CD14-positive monocyte (primary cell): Measurements from ENCODE around the gene BSN. TPM values are rescaled to one million over a fixed set of nuclear protein-coding genes. Genes with fewer than 3 reads are reported as not detected.

ENCODE experiments used
- DNase-seq, 3 donors: peaks; one replicate each; pipeline ENCODE4 v3.0.0-alpha.2; 2011 to 2022
- H2AFZ ChIP-seq: 2 replicates; pipeline ENCODE4 v1.6.0; 2012; ENCODE audit warnings: mild to moderate bottlenecking, low read depth, low read length, inconsistent platforms; ENCODE audit not compliant: insufficient read depth, poor library complexity, severe bottlenecking
- H3K27ac ChIP-seq, 2 donors: 1 replicate in 1 of 2; 2 replicates in 1 of 2; pipeline ENCODE4 v1.5.1; 2012 to 2013; ENCODE audit warnings: low read length in 2 of 2, control low read depth in 1 of 2, inconsistent platforms in 1 of 2, low read depth in 1 of 2, mild to moderate bottlenecking in 1 of 2
- H3K27me3 ChIP-seq, 2 donors: one replicate each; pipeline versions ENCODE4 v1.6.0 to v1.6.1; 2011 to 2013; ENCODE audit warnings: low read length in 2 of 2; ENCODE audit not compliant: control insufficient read depth in 2 of 2, insufficient read depth in 2 of 2
- H3K36me3 ChIP-seq, 2 donors: replicated peaks in 1 of 2; 1 replicate in 1 of 2; 2 replicates in 1 of 2; pipeline versions ENCODE4 v1.5.1 to v1.6.1; 2012 to 2013; ENCODE audit warnings: low read length in 2 of 2, control low read depth in 1 of 2, inconsistent platforms in 1 of 2, mild to moderate bottlenecking in 1 of 2; ENCODE audit not compliant: insufficient read depth in 2 of 2, control insufficient read depth in 1 of 2
- H3K4me1 ChIP-seq, 2 donors: 1 replicate in 1 of 2; 2 replicates in 1 of 2; pipeline versions ENCODE4 v1.5.1 to v1.6.1; 2012 to 2013; ENCODE audit warnings: low read length in 2 of 2, control low read depth in 1 of 2, inconsistent platforms in 1 of 2, mild to moderate bottlenecking in 1 of 2, moderate library complexity in 1 of 2; ENCODE audit not compliant: insufficient read depth in 2 of 2, control insufficient read depth in 1 of 2
- H3K4me2 ChIP-seq: replicated peaks from 2 replicates; pipeline ENCODE3; 2012; ENCODE audit warnings: low read length, moderate library complexity, mild to moderate bottlenecking; ENCODE audit not compliant: poor library complexity, severe bottlenecking; ENCODE audit errors: extremely low read depth
- H3K4me3 ChIP-seq, 3 experiments: fragments of 200-600 bp in 1 of 3; sonication (generic) in 1 of 3; replicated peaks in 1 of 3; 1 replicate in 2 of 3; 2 replicates in 1 of 3; pipeline ENCODE4 v1.5.1; 2011 to 2013; ENCODE audit warnings: low read length in 3 of 3, mild to moderate bottlenecking in 3 of 3, control low read depth in 2 of 3, low read depth in 2 of 3, inconsistent platforms in 1 of 3, moderate library complexity in 1 of 3
- H3K79me2 ChIP-seq: 2 replicates; pipeline ENCODE4 v1.6.0; 2012; ENCODE audit warnings: mild to moderate bottlenecking, control low read depth, inconsistent platforms, low read length, moderate library complexity; ENCODE audit not compliant: insufficient read depth
- H3K9ac ChIP-seq: 2 replicates; pipeline ENCODE4 v1.6.0; 2017; ENCODE audit warnings: low read length, mild to moderate bottlenecking; ENCODE audit not compliant: insufficient read depth, poor library complexity, severe bottlenecking
- H3K9me3 ChIP-seq, 2 donors: replicated peaks in 1 of 2; 1 replicate in 1 of 2; 2 replicates in 1 of 2; pipeline versions ENCODE4 v1.5.1 to v1.6.1; 2012 to 2013; ENCODE audit warnings: low read length in 2 of 2, control low read depth in 1 of 2; ENCODE audit not compliant: control insufficient read depth in 1 of 2, insufficient read depth in 1 of 2
- H4K20me1 ChIP-seq: 2 replicates; pipeline ENCODE4 v1.6.0; 2012; ENCODE audit warnings: mild to moderate bottlenecking, low read length, control low read depth, moderate library complexity; ENCODE audit not compliant: insufficient read depth
- H3K27ac Mint-ChIP-seq, 7 donors: one replicate each; pipeline ENCODE4 v1.8.0; 2020; ENCODE audit warnings: mild to moderate bottlenecking in 7 of 7, mixed read lengths in 7 of 7, moderate library complexity in 6 of 7, inconsistent platforms in 2 of 7
- H3K27me3 Mint-ChIP-seq, 3 donors: one replicate each; pipeline ENCODE4 v1.8.0; 2021 to 2022; ENCODE audit warnings: low read depth in 3 of 3, mild to moderate bottlenecking in 3 of 3, mixed read lengths in 3 of 3, moderate library complexity in 3 of 3, inconsistent platforms in 1 of 3
- H3K36me3 Mint-ChIP-seq, 2 donors: one replicate each; pipeline ENCODE4 v1.8.0; 2020; ENCODE audit warnings: mixed read lengths in 2 of 2, inconsistent platforms in 1 of 2, mild to moderate bottlenecking in 1 of 2
- H3K4me1 Mint-ChIP-seq: one replicate; pipeline ENCODE4 v1.8.0; 2020; ENCODE audit warnings: mild to moderate bottlenecking, mixed read lengths
- H3K4me3 Mint-ChIP-seq, 2 donors: one replicate each; pipeline ENCODE4 v1.8.0; 2020; ENCODE audit warnings: mild to moderate bottlenecking in 2 of 2, mixed read lengths in 2 of 2, moderate library complexity in 1 of 2
- H3K9me3 Mint-ChIP-seq, 7 donors: one replicate each; pipeline ENCODE4 v1.8.0; 2020 to 2022; ENCODE audit warnings: mixed read lengths in 7 of 7, mild to moderate bottlenecking in 6 of 7, moderate library complexity in 6 of 7, inconsistent platforms in 2 of 7
- WGBS: methylation state at CpG from one replicate; pipeline ENCODE4 v1.1.5; 2013; ENCODE audit warnings: missing lambda C conversion rate; ENCODE audit not compliant: insufficient coverage; 5-methylcytosine and 5-hydroxymethylcytosine counted together
- intact Hi-C, 2 donors: fragments of 100-400 bp; cut with micrococcal nuclease; formaldehyde crosslinking; loops; one replicate each; pipeline versions ENCODE4 v1.15.0 to v1.15.1; 2023
- polyA plus RNA-seq, 3 donors: library from polyadenylated mRNA; depleted of rRNA in 1 of 3; unstranded in 2 of 3; stranded (reverse) in 1 of 3; fragments of 300-500 nt in 2 of 3; fragments of >200 nt in 1 of 3; fragmentation: Illumina TruSeq in 2 of 3; gene quantifications; 1 replicate in 2 of 3; 2 replicates in 1 of 3; pipeline ENCODE4 v1.2.3, GENCODE V29; 2012 to 2021
- TF ChIP-seq, protein P1 (sequence below): fragments of 200-600 bp; IDR thresholded peaks from one replicate; pipeline ENCODE4 v1.8.0; 2022; ENCODE audit warnings: antibody characterized with exemption, mild to moderate bottlenecking

Gene BSN
- polyA plus RNA-seq, 3 donors, result not detected

DNA sequence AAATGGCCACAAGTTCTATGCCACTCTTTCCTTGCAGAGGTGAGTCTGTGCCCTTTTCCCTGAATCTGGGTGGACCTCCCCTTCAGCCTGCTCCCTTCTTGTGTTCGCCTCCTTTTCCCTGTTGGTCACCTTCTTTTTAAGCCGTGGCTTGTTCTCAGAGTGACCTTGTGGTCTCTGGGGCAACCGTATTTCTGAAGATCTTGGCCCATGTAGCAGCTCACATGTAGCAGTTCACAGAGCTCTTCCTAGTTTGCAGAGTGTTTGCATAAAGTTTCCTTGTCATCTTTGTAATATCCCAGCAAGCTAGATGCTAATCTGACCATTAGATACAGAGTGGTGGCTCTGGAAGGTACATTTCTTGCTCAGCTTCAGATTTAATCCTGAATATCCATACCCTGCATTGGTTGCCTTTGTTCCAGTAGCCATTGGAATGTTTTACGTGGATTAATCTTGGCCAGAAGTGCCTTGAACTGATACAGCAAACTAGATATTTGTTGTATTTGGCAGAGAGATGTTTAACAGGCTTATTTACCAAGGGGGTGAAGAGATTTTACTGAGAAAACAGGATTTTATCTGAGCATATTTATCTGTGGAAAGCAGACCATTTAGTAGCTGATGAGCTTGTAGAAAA, 40.7 kb upstream of the BSN start:
- Histone ChIP-seq H3K9me3 (no peaks in the 10 kb centered on the region), H3K9ac (no peak overlapping the region), H3K79me2 (no peaks in the 10 kb centered on the region), H3K27me3 (no peaks in the 10 kb centered on the region), H4K20me1 (peaks cover 9% of the 10 kb centered on the region), H3K4me1 (no peaks in the 10 kb centered on the region), H3K4me2 (no peak overlapping the region), H3K36me3 (peaks cover 36 to 64% of the 10 kb centered on the region in 2 donors), H3K27ac (no peak overlapping the region), H2AFZ (no peak overlapping the region), H3K4me3 (no peak overlapping the region)
- WGBS, result 79% methylated on average over 3 of the region's 4 CpGs
- no peak for DNase-seq
- intact Hi-C loops, result no loop called here
- Mint-ChIP-seq H3K9me3 (no peaks in the 10 kb centered on the region), H3K4me1 (no peaks in the 10 kb centered on the region), H3K4me3 (no peak overlapping the region), H3K27ac (no peak overlapping the region), H3K36me3 (peaks cover 46 to 66% of the 10 kb centered on the region in 2 donors), H3K27me3 (no peaks in the 10 kb centered on the region)
- TF ChIP-seq, protein P1, sequence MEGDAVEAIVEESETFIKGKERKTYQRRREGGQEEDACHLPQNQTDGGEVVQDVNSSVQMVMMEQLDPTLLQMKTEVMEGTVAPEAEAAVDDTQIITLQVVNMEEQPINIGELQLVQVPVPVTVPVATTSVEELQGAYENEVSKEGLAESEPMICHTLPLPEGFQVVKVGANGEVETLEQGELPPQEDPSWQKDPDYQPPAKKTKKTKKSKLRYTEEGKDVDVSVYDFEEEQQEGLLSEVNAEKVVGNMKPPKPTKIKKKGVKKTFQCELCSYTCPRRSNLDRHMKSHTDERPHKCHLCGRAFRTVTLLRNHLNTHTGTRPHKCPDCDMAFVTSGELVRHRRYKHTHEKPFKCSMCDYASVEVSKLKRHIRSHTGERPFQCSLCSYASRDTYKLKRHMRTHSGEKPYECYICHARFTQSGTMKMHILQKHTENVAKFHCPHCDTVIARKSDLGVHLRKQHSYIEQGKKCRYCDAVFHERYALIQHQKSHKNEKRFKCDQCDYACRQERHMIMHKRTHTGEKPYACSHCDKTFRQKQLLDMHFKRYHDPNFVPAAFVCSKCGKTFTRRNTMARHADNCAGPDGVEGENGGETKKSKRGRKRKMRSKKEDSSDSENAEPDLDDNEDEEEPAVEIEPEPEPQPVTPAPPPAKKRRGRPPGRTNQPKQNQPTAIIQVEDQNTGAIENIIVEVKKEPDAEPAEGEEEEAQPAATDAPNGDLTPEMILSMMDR, result no peak

DNA sequence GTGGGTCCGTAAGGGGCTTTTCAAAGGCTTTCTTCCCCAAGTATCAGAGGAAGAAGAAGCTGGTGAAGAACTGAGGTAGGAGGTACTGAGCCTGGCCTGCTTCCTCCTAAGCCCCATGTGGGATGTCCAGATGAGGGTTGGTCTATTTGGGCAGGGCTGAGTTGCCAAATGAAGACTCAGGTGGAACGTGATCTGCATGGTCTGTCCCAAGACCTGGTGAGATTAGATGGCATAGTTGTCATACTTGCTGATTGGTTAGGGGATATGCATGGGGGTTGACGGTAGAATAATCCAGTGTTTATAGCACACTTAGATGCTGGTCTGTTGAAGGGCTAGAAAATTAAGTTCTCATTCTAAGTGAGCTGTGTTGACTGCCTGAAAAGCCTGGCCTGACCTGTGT, 36.3 kb upstream of the BSN start:
- H3K4me3 ChIP-seq, result no peak overlapping the region
- H4K20me1 ChIP-seq, result peaks cover 9% of the 10 kb centered on the region
- no peaks in the 10 kb centered on the region for H3K4me1 ChIP-seq
- TF ChIP-seq, protein P1, result no peak
- H3K36me3 Mint-ChIP-seq, result peaks cover 49 to 62% of the 10 kb centered on the region in 2 donors
- no peak for DNase-seq
- H3K79me2 ChIP-seq, result no peaks in the 10 kb centered on the region
- H3K36me3 ChIP-seq, result peaks cover 16 to 42% of the 10 kb centered on the region in 2 donors
- WGBS, result 90% methylated on average over 2 of the region's 3 CpGs
- no peak overlapping the region for H3K4me2 ChIP-seq
- no peak overlapping the region for H3K27ac ChIP-seq
- intact Hi-C loops, result no loop called here
- no peaks in the 10 kb centered on the region for H3K27me3 Mint-ChIP-seq
- H3K9ac ChIP-seq, result no peak overlapping the region
- H2AFZ ChIP-seq, result no peak overlapping the region
- no peaks in the 10 kb centered on the region for H3K9me3 ChIP-seq
- H3K4me1 Mint-ChIP-seq, result peaks cover 11% of the 10 kb centered on the region
- no peaks in the 10 kb centered on the region for H3K9me3 Mint-ChIP-seq
- H3K27me3 ChIP-seq, result no peaks in the 10 kb centered on the region
- no peak overlapping the region for H3K4me3 Mint-ChIP-seq
- peak overlapping the region in 1 of 7 donors; percentile 2 for H3K27ac Mint-ChIP-seq
